ENCODE results near the gene PIGZ.

Gene PIGZ

GRCh38 chr3:197011780-197012539 is 43.3 kb upstream of the PIGZ start:
- DNase-seq (ENCODE audit: low read depth): no peak
- no peak for TF ChIP-seq CTCF (IDR thresholded peaks at IDR 0.05; ENCODE audit: low read depth, low read length, missing control alignments)
- no peak overlapping the region for H3K4me3 ChIP-seq (ENCODE audit: low read depth, low read length)

GRCh38 chr3:197010556-197011351 is 42.1 kb upstream of the PIGZ start:
- DNase-seq (ENCODE audit: low read depth): no peak
- H3K4me3 ChIP-seq (ENCODE audit: low read depth, low read length): no peak overlapping the region
- TF ChIP-seq CTCF (IDR thresholded peaks at IDR 0.05; ENCODE audit: low read depth, low read length, missing control alignments): no peak

GRCh38 chr3:197009532-197010019 is 40.9 kb upstream of the PIGZ start:
- H3K4me3 ChIP-seq (ENCODE audit: low read depth, low read length): no peak overlapping the region
- no peak for TF ChIP-seq CTCF (IDR thresholded peaks at IDR 0.05; ENCODE audit: low read depth, low read length, missing control alignments)
- no peak for DNase-seq (ENCODE audit: low read depth)

- H3K4me3 ChIP-seq (ENCODE audit: low read depth, low read length): no peak overlapping the region
- DNase-seq (ENCODE audit: low read depth): no peak
- no peak for TF ChIP-seq CTCF (IDR thresholded peaks at IDR 0.05; ENCODE audit: low read depth, low read length, missing control alignments)
Measured at GRCh38 chr3:197008436-197009209, 40.0 kb upstream of the PIGZ start.

GRCh38 chr3:197007953-197008352 is 39.3 kb upstream of the PIGZ start:
- no peak for DNase-seq (ENCODE audit: low read depth)
- no peak overlapping the region for H3K4me3 ChIP-seq (ENCODE audit: low read depth, low read length)
- no peak for TF ChIP-seq CTCF (IDR thresholded peaks at IDR 0.05; ENCODE audit: low read depth, low read length, missing control alignments)

- TF ChIP-seq CTCF (IDR thresholded peaks at IDR 0.05; ENCODE audit: low read depth, low read length, missing control alignments): no peak
- no peak overlapping the region for H3K4me3 ChIP-seq (ENCODE audit: low read depth, low read length)
- no peak for DNase-seq (ENCODE audit: low read depth)
Measured at GRCh38 chr3:197007296-197007940, 38.8 kb upstream of the PIGZ start.

Data from GM12864 (cell line).